NOMO-1 (cell line): ENCODE data around the gene KCNIP1.
"Not testable (repeated sequence)": the region's sequence is repeated elsewhere in the genome, so short reads cannot be mapped to it uniquely, and the experiment has no call there.

Source experiments
- DNase-seq, 2 experiments: peaks; one replicate each; lab custom pipeline; 2025; ENCODE audit not compliant: unreplicated experiment in 2 of 2; lab: John Stamatoyannopoulos, UW

KCNIP1 gene

DNA sequence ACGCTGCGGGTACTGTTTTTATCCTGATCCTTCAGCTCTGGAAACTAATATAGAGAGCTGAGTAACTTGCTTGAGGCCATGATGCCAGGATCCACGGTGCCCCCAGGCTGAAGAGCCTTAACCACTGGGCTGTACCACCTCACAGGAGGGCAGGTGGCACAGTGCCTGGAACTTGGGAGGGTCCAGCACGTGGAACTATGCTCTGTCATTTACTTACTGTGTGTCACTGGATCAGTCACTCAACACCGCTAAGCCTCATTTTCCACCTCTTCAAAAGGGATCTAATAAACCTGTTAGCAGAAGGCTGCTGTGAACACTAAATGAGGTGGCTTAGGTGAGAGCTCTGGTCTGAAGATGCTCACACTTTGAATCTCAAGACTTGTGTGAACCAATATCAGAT lies 29.6 kb downstream of the KCNIP1 start:
- DNase-seq, result no peak

- no peak for DNase-seq
Observed at GRCh38 chr5:170534177-170534576, 30.4 kb downstream of the KCNIP1 start.

- DNase-seq, result no peak
Observed at GRCh38 chr5:170534941-170535340, 31.1 kb downstream of the KCNIP1 start.

DNA sequence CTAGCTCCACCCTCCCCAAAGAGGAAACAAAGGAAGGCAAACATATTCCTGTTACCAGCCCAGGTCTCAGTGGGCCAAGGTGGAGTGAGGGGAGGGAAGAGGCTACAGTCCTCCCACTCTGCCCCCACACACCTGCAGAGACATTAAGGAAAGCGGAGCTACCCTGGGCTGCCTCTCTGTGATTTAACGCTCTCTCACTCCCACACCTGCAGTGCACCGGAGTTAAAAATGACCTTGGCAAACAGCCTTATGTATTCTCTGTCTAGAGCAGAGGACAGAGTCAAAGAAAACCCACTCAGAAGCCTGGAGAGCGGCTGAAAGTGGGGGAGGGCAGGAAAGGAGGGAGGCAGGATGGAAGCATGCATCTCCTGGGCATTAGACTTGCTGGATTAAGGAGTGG lies 32.7 kb downstream of the KCNIP1 start:
- DNase-seq, result no peak

DNA sequence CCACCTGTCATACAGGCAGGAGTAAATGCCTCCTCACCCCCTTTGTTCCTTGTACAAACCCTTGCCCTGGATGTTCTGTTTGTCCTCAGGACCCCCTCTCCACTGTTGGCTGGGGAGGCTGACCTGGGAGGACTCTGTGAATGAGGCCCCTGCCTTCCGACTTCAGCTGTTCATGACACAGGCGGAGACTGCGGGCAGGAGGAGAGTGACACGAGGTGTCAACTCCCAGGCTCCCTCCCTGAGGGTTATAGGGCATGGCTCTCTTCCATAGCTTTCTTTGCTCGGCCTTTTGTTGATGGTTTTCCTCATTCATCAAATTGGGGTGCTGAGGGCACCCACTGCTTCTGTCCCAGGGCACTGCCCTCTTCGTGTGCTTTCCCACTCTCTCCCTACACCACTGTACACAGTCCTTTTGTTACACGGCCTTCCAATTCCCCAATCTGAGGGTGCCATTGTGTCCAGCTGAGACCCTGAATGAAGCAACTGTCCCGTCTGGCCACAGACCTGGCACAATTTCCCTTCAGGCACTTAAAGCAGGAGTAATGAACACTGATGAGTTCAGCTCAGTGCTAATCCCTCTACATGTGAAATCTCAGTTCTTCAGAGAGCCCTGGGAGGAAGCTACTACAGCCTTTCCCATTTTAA lies 33.8 kb downstream of the KCNIP1 start:
- no peak for DNase-seq

DNA sequence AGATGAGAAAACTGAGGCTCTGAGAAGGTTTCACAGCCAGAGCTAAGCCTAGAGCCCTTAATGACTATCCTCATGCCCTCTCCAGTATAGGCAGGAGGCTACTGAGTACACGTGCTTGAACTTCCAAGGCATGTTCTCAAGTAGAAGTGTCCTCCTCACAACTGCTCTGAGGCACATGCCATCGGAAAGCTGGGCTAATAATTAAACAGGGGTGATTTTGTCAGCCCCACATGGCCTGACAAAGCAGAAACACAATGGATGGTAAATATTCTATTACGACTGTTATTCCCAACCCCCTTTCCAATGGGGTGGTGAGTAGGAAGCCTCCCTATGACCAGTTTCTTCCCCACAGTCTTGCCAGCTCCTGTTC lies 34.3 kb downstream of the KCNIP1 start:
- DNase-seq, result no peak

- peak; percentile 84 to 88 for DNase-seq
Observed at GRCh38 chr5:170538696-170539586, 35.1 kb downstream of the KCNIP1 start.

DNA sequence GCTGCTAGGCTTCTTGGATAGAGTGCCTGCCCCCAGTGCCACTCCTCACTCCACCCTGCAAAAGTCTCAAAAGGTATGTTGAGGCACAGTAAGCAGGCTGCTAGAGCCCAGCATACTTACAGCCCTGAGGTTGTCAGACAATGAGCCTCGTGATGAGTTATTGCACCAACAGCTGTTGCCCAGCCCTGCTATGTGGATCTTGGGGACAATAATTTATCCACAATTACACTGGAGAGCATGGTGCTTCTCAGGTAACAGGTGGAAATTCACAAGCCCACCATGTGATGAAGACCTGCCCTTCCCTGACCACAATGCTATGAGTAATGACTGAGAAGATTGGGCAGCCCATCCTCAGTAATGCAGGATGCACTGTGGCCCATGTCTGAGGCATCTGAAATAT lies 36.5 kb downstream of the KCNIP1 start:
- no peak for DNase-seq

- DNase-seq, result no peak
Observed at GRCh38 chr5:170541146-170541769, 37.4 kb downstream of the KCNIP1 start.

DNA sequence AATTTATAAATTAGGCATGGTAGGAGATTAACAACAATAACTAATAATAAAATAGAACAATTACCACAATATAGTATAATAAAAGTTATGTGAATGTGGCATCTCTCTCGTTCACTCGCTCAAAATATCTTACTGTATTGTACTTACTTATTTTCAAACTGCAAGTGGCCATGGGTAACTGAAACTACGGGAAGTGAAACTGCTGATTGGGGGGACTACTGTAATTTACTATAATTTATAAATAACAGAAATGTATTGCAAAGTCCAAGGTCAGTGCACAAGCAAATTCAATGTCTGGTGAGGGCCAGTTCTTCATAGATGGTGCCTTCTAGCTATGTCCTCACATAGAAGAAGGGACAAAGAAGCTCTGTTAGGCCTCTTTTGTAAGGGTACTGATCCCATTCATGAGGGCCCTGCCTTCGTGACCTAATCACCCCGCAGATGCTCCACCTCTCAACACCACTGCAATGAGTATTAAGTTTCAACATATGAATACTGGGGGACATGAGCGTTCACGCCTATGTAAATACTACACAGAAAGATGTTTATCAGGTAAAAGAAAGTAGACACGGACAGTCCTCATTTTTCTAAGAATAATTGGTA lies 39.0 kb downstream of the KCNIP1 start:
- DNase-seq, result peak; percentile 45 to 81

DNA sequence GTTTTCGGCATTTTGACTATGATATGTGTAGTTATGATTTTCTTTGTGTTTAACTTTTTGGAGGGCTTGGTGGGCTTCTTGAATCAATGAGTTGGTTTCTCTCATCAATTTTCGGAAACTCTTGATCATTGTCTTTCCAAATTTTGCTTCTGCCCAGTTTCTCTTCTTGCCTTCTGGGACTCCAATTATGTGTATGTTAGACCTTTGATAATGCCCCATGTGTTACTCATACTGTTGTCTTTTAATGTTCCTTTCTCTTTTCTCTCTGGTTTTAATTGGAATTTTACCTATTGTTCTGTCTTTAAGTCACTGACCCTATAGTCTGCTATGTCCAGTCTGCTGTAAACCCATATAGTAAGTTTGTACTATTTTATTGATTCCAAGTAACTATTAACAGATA lies 41.5 kb downstream of the KCNIP1 start:
- DNase-seq, result no peak

DNA sequence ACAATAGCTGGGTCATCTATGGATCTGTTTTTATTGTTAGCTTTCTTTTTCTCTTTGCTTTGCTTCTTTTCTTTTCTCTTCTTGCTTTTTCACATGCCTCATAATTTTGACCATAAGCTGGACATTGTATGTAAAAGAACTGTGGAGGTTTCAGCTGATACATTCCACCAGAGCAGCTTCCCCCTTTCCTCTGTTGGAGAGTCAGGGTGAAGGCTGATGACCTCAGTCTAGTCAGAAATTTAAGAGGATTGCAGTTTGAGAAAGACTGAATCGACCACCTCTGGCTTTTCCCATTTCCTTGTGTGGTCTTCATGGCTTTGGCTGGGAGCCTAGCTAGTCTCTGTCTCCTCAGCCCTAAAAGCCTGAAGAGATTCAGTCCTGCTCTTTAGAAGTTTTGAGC lies 42.0 kb downstream of the KCNIP1 start:
- DNase-seq, result no peak

GRCh38 chr5:170546282-170546681 lies 42.5 kb downstream of the KCNIP1 start:
- no peak for DNase-seq

DNA sequence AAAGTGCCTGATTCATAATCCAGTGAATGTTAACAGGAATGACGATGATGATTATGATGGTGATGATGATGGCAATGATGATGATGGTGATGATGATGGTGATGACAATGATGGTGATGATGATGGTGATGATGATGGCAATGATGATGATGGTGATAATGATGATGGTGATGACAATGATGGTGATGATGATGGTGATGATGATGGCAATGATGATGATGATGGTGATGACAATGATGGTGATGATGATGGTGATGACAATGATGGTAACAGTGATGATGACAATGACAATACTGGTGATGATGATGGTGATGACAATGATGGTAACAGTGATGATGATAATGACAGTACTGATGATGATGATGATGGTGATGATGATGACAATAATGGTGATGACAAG lies 46.6 kb downstream of the KCNIP1 start:
- DNase-seq, result not testable (repeated sequence)

DNA sequence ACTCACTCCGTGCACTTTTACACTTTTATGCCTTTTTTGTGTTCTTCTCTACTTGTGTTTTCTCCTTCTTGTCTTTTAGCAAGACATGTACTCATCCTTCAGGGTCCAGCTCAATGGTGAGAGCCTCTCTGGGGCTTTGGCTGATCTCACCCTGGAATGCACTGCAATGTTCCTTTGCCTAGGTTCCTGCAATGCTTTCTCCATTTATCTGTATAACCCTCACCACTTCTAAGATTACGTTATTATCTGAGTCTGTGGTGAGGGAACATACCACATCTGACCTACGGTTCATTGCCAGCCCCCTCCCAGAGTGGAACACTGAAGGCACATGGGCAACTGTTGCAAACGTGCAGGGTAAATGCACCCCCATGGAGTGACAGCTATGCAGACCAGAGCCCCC lies 47.3 kb downstream of the KCNIP1 start:
- DNase-seq, result no peak

DNA sequence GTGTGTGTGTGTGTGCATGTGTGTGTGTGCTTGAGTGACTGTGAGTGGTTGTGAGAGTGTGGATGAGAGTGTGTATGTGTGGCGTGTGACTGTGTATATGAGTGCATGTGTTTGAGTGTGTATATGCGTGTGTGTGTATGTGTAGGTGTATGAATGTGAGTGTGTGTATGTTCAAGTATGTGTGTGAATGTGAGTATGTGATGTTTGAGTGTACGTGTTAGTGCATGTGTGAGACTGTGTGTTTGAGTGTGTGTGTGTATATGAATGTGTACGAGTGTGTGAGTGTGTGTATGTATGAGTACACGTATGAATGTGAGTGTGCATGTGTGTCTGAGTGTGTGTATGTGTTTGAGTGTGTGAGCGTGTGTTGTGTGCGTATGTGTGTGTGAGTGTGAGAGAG lies 47.8 kb downstream of the KCNIP1 start:
- DNase-seq, result no peak

GRCh38 chr5:170552621-170553115 lies 48.8 kb downstream of the KCNIP1 start:
- DNase-seq, result peak; percentile 7 to 18

DNA sequence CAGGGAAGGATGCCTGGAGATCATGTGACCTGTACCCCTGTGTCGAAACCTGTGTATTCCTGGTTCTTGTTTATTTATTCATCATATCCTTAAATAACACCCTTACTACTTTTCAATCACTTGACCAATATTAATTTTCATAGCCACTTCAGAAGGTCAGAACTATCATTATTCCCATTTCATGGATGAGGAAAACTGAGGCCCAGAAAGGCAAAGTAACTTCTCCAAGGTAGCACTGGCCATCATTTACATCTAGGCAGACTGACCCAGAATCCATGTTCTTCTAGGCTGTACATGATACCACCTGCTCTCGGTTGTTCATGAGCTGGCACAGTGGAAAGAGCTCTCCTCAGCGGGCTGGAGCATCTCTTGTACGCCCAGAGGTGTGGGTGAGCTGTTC lies 49.4 kb downstream of the KCNIP1 start:
- no peak for DNase-seq

- DNase-seq, result no peak
Observed at GRCh38 chr5:170554521-170555267, 50.9 kb downstream of the KCNIP1 start.

- DNase-seq, result no peak
Observed at GRCh38 chr5:170557314-170557713, 53.5 kb downstream of the KCNIP1 start.

DNA sequence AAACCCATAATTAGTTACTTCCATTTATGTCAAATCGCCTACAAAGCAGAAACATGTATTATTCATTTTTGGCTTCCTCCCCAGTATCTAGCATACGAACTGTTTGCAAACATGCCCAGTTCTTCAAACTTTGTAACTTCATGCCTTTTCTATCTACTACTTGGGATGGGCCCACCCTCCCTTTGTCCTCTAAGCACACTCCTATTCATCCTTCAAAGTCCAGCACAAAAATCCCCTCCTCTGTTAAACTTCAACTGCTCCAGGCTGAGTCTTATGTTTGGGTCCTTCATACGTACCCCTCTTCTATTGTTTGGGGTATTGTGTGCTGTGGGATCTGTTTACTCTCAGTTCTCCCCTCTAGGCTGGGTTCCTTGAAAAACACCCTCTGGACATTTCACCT lies 55.5 kb downstream of the KCNIP1 start:
- no peak for DNase-seq
